Activated CD8-positive, alpha-beta memory T cell treated with anti-CD3 and anti-CD28 coated beads, Interleukin-2, amount 10 ng/mL, durations not matched to agents 7 days and 5 days (primary cell): ENCODE data around the gene TAB3. TPM values are rescaled to one million over a fixed set of nuclear protein-coding genes. Genes with fewer than 3 reads are reported as not detected.
"Not testable (repeated sequence)": the region's sequence is repeated elsewhere in the genome, so short reads cannot be mapped to it uniquely, and the experiment has no call there.

Experiments used
- ATAC-seq: fragments of 150-1000 bp; cut with Tn5 transposase; one replicate; pipeline ENCODE4 v1.10.0; 2021; ENCODE audit warnings: moderate library complexity
- CTCF ChIA-PET: fragments of 350-600 bp; sonication (Branson Sonifier 250); formaldehyde crosslinking; loops from one replicate; lab custom pipeline; 2021; ENCODE audit warnings: antibody characterized with exemption; lab: Charles Lee
- DNase-seq: peaks from one replicate; pipeline ENCODE4 v3.0.0-alpha.2; 2020
- H3K27ac Mint-ChIP-seq: one replicate; pipeline ENCODE4 v1.8.0; 2021; ENCODE audit warnings: mild to moderate bottlenecking, mixed read lengths
- H3K27me3 Mint-ChIP-seq: one replicate; pipeline ENCODE4 v1.8.0; 2021; ENCODE audit warnings: mixed read lengths
- H3K36me3 Mint-ChIP-seq: one replicate; pipeline ENCODE4 v1.8.0; 2021; ENCODE audit warnings: mild to moderate bottlenecking, mixed read lengths
- H3K4me1 Mint-ChIP-seq: one replicate; pipeline ENCODE4 v1.8.0; 2021; ENCODE audit warnings: mixed read lengths
- H3K4me3 Mint-ChIP-seq: one replicate; pipeline ENCODE4 v1.8.0; 2021; ENCODE audit warnings: mild to moderate bottlenecking, moderate library complexity, mixed read lengths
- H3K9me3 Mint-ChIP-seq: one replicate; pipeline ENCODE4 v1.8.0; 2022; ENCODE audit warnings: low read depth, mixed read lengths
- total RNA-seq, 2 experiments: library from RNA; stranded (reverse); gene quantifications; one replicate each; pipeline ENCODE4 v1.2.3, GENCODE V29; 2021

Gene TAB3
- total RNA-seq, 2 experiments from 2014 or later: 16.1 to 21.7 TPM

DNA sequence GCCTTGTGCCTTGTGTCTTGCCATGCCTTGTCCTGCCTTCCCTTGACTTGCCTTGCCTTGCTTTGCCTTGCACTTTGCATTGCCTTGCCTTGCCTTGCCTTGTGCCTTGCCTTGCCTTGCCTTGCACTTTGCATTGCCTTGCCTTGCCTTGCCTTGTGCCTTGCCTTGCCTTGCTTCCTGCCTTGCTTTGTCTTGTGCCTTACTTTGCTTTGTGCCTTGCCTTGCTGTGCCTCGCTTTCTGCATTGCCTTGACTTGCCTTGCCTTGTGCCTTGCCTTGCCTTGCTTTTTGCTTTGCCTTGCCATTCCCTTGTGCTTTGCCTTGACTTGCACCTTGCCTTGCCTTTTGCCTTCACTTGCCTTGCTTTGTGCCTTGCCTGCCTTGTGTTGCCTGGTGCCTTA lies 91.8 kb downstream of the TAB3 start:
- ATAC-seq, H3K36me3 Mint-ChIP-seq, H3K27ac Mint-ChIP-seq, H3K4me1 Mint-ChIP-seq, H3K4me3 Mint-ChIP-seq, H3K27me3 Mint-ChIP-seq, CTCF ChIA-PET, H3K9me3 Mint-ChIP-seq, DNase-seq: not testable (repeated sequence)

GRCh38 chrX:30795981-30796958 lies 92.8 kb downstream of the TAB3 start:
- Mint-ChIP-seq H3K27me3 (no peaks in the 10 kb centered on the region), H3K27ac (no peak overlapping the region), H3K36me3 (no peaks in the 10 kb centered on the region), H3K4me1 (no peaks in the 10 kb centered on the region), H3K9me3 (no peaks in the 10 kb centered on the region), H3K4me3 (no peak overlapping the region)
- DNase-seq: no peak
- ATAC-seq: no peak
- CTCF ChIA-PET: no interaction called here

DNA sequence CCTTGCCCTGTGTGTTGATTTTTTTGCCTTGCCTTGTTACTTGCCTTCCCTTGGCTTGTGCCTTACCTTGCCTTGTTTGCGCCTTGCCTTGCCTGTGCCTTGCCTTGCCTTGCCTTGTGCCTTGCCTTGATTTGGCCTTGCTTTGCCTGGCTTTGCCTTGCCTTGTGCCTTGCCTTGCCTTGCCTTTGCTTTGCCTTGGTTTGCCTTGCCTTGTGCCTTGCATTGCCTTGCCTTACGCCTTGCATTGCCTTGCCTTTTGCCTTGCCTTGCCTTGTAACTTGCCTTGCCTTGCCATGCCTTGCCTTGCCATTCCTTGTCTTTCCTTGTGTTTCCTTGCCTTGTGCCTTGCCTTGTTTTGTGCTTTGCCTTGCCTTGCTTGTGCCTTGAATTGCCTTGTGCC lies 94.6 kb downstream of the TAB3 start:
- no peak overlapping the region for H3K4me3 Mint-ChIP-seq
- no peaks in the 10 kb centered on the region for H3K36me3 Mint-ChIP-seq
- ATAC-seq (no peak), DNase-seq (no peak)
- no peaks in the 10 kb centered on the region for H3K9me3 Mint-ChIP-seq
- CTCF ChIA-PET: no interaction called here
- no peak overlapping the region for H3K27ac Mint-ChIP-seq
- no peaks in the 10 kb centered on the region for H3K4me1 Mint-ChIP-seq
- no peaks in the 10 kb centered on the region for H3K27me3 Mint-ChIP-seq

GRCh38 chrX:30793767-30794103 lies 95.3 kb downstream of the TAB3 start:
- DNase-seq (no peak), ATAC-seq (no peak)
- H3K9me3 Mint-ChIP-seq: no peaks in the 10 kb centered on the region
- no peak overlapping the region for H3K27ac Mint-ChIP-seq
- no peaks in the 10 kb centered on the region for H3K36me3 Mint-ChIP-seq
- H3K4me1 Mint-ChIP-seq: no peaks in the 10 kb centered on the region
- CTCF ChIA-PET: no interaction called here
- no peaks in the 10 kb centered on the region for H3K27me3 Mint-ChIP-seq
- no peak overlapping the region for H3K4me3 Mint-ChIP-seq

DNA sequence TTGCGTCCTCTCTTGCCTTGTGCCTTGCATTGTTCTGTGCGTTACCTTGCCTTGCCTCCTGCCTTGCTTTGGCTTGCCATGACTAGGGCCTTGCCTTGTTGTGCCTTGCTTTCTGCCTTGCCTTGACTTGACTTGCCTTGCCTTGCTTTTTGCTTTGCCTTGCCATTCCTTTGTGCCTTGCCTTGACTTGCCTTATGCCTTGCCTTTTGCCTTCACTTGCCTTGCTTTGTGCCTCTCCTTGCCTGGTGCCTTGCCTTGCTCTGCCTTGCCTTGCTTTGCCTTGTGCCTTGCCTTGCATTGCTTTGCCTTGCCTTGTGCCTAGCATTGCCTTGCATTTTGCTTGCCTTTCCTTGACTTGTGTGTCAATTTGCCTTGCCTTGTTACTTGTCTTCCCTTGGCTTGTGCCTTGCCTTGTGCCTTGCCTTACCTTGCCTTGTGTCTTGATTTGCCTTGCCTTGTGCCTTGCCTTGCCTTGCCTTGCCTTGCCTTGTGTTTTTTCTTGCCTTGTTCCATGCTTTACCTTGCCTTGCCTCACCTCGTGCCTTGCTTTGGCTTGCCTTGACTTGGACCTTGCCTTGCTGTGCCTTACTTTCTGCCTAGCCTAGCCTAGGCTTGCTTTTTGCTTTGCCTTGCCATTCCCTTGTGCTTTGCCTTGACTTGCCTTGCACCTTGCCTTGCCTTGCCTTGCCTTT lies 95.8 kb downstream of the TAB3 start:
- Mint-ChIP-seq H3K4me3 (no peak overlapping the region), H3K36me3 (no peaks in the 10 kb centered on the region), H3K27me3 (no peaks in the 10 kb centered on the region), H3K9me3 (no peaks in the 10 kb centered on the region), H3K4me1 (no peaks in the 10 kb centered on the region), H3K27ac (no peak overlapping the region)
- DNase-seq (no peak), ATAC-seq (no peak)
- CTCF ChIA-PET: no interaction called here

DNA sequence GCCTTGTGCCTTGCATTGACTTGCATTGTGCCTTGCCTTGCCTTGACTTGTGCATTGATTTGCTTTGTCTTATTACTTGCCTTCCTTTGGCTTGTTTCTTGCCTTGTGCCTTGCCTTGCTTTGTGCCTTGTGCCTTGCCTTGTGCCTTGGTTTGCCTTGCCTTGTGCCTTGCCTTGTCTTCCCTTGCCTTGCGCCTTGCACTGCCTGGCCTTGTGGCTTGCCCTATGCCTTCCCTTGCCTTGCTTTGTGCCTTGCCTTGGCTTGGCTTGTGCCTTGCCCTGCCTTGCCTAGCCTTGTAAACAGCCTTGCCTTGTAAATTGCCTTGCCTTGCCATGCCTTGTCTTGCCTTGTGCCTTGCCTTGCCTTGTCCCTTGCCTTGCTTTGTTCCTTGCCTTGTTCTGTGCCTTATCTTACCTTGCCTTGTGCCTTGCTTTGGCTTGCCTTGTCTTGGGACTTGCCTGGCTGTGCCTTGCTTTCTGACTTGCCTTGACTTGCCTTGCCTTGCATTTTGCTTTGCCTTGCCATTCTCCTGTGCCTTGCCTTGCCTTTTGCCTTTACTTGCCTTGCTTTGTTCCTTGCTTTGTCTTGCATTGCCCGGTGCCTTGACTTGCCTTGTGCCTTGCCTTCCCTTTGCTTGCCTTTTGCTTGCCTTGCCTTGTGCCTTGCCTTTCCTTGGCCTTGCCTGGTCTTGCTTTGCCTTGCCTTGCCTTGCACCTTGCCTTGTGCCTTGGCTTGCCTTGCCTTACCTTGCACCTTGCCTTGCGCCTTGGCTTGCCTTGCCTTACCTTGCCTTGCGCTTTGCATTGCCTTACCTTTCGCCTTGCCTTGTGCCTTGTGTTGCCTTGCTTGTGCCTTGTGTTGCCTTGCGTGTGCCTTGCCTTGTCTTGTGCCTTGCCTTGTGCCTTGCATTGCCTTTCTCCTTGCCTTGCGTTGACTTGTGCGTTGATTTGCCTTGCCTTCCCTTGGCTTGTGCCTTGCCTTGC lies 97.5 kb downstream of the TAB3 start:
- Mint-ChIP-seq H3K27me3 (peaks cover 3% of the 10 kb centered on the region), H3K27ac (no peak overlapping the region), H3K4me1 (no peaks in the 10 kb centered on the region), H3K36me3 (no peaks in the 10 kb centered on the region), H3K9me3 (no peaks in the 10 kb centered on the region), H3K4me3 (no peak overlapping the region)
- CTCF ChIA-PET: no interaction called here
- DNase-seq (no peak), ATAC-seq (no peak)

DNA sequence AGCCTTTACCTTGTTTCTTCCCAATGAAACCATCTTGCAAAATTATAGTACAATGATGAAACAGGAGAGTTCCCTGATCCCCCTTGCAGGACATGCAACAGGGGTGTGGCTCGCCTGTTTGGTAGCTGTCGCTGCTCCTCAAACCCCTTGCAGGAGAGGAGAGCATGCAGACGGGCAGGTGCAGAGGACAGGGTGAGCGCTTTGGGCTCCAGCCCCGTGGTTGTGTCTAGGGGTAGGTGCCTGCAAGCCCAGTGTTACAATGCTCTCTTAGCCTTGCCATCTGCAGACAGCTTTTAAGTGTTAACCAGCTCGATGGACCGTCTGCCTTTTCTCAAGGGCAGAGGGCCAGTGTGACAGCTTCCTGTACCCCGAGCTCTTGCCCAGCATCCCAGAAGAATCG lies 102.0 kb downstream of the TAB3 start:
- CTCF ChIA-PET: no interaction called here
- Mint-ChIP-seq H3K27me3 (peaks cover 14% of the 10 kb centered on the region), H3K27ac (no peak overlapping the region), H3K4me3 (no peak overlapping the region), H3K4me1 (peaks cover 2% of the 10 kb centered on the region), H3K9me3 (no peaks in the 10 kb centered on the region), H3K36me3 (no peaks in the 10 kb centered on the region)
- DNase-seq (no peak), ATAC-seq (no peak)

DNA sequence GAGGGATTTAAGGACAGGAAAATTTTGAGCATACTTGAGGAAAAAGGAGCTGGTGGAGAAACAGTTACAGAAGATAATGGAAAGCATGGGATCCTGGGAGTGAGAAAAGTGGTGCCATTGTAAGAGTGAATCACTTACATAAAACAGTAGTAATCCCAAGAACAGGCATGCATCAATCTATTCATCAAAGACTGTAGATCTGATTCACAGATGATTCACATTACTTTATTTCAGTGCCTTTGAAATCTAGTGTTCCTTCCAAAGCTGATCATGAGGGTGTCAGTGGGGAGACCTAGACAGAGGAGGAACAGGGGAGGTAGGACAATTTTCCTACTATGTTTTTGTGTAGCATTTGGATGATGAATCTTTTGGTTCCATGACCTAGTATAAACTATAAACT lies 102.7 kb downstream of the TAB3 start:
- H3K4me1 Mint-ChIP-seq: peaks cover 2% of the 10 kb centered on the region
- no peak overlapping the region for H3K27ac Mint-ChIP-seq
- H3K36me3 Mint-ChIP-seq: no peaks in the 10 kb centered on the region
- H3K4me3 Mint-ChIP-seq: no peak overlapping the region
- ATAC-seq (no peak), DNase-seq (no peak)
- CTCF ChIA-PET: no interaction called here
- peaks cover 14% of the 10 kb centered on the region for H3K27me3 Mint-ChIP-seq
- no peaks in the 10 kb centered on the region for H3K9me3 Mint-ChIP-seq

DNA sequence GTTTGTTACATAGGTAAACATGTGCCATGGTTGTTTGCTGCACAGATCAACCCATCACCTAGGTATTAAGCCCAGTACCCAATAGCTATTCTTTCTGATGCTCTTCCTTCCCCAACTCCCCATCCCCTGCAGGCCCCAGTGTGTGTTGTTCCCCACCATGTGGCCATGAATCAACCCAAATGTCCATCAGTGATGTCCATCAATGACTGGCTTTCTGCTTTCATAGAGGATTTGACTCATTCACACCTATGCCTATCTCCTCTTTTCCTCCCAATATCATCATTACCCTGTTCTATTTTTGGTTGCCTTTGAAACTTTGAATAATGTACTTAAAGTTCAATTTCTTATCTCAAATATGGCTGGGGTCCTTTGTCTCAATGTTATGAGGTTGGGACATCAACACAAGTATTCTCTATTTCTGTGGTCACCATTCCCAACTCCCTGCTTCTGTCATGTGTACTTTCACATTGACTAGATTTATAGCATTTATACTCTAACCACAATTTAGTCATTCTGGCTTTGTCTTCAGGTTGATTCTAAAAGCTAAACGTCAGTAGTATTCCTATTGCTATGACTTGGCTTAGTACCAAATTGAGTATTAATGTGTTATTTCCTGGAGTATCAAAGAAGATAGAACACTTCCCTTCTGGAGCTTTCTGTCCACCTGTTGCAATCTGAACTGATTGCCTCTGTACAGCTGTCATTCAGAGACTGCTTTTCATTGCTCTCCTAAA lies 107.2 kb downstream of the TAB3 start:
- CTCF ChIA-PET: no interaction called here

GRCh38 chrX:30779453-30780030 lies 109.5 kb downstream of the TAB3 start:
- Mint-ChIP-seq H3K4me3 (no peak overlapping the region), H3K36me3 (no peaks in the 10 kb centered on the region), H3K9me3 (no peaks in the 10 kb centered on the region), H3K27ac (no peak overlapping the region), H3K27me3 (peaks cover 8% of the 10 kb centered on the region), H3K4me1 (peaks cover 2% of the 10 kb centered on the region)
- ATAC-seq (no peak), DNase-seq (no peak)
- CTCF ChIA-PET: no interaction called here

More for the DNA sequence above, 107.2 kb downstream of the TAB3 start:
- Mint-ChIP-seq H3K9me3 (no peaks in the 10 kb centered on the region), H3K4me1 (peaks cover 2% of the 10 kb centered on the region), H3K36me3 (no peaks in the 10 kb centered on the region), H3K4me3 (no peak overlapping the region), H3K27me3 (peaks cover 20% of the 10 kb centered on the region), H3K27ac (no peak overlapping the region)
- no peak for DNase-seq
- no peak for ATAC-seq

- no peaks in the 10 kb centered on the region for H3K36me3 Mint-ChIP-seq
- H3K4me3 Mint-ChIP-seq: no peak overlapping the region
- H3K27me3 Mint-ChIP-seq: peaks cover 8% of the 10 kb centered on the region
- no peak overlapping the region for H3K27ac Mint-ChIP-seq
- no peak for DNase-seq
- H3K4me1 Mint-ChIP-seq: peaks cover 2% of the 10 kb centered on the region
- H3K9me3 Mint-ChIP-seq: no peaks in the 10 kb centered on the region
- ATAC-seq: no peak
- CTCF ChIA-PET: no interaction called here
Measured at GRCh38 chrX:30777575-30777974, 111.5 kb downstream of the TAB3 start.
